ENCODE data around the gene SVIL.
"Not testable (repeated sequence)": the region's sequence is repeated elsewhere in the genome, so short reads cannot be mapped to it uniquely, and the experiment has no call there.

The SVIL gene

GRCh38 chr10:29555091-29555745 is 79.6 kb downstream of the SVIL start:
- no peak overlapping the region for H3K4me2 ChIP-seq (ENCODE audit: low read depth, low read length)
- H3K9me2 ChIP-seq (replicated peaks; ENCODE audit: insufficient read depth, low read length): 0 out of 2 replicates have a peak, but pooled peaks cover 2% of the 10 kb centered on the region
- H3K4me3 ChIP-seq (ENCODE audit: low read length): no peak overlapping the region
- H3K4me1 ChIP-seq (ENCODE audit: low read length): no peaks in the 10 kb centered on the region
- no peaks in the 10 kb centered on the region for H4K20me1 ChIP-seq (ENCODE audit: insufficient read depth, low read length)
- no peak for DNase-seq
- H3K27ac ChIP-seq (ENCODE audit: low read length): no peak overlapping the region
- no peaks in the 10 kb centered on the region for H3K9me3 ChIP-seq (replicated peaks; ENCODE audit: insufficient read depth, low read length)
- TF ChIP-seq CTCF (IDR thresholded peaks at IDR 0.05; ENCODE audit: low read length) (no peak), EZH2 (optimal IDR thresholded peaks at IDR 0.05; ENCODE audit: low read depth, low read length) (no peak), EZH2phosphoT487 (IDR thresholded peaks at IDR 0.05; ENCODE audit: low read length) (no peak)
- H3K9ac ChIP-seq (ENCODE audit: low read length): no peak overlapping the region
- no peaks in the 10 kb centered on the region for H3K36me3 ChIP-seq (replicated peaks; ENCODE audit: insufficient read depth, low read length)
- H3K27me3 ChIP-seq (replicated peaks; ENCODE audit: insufficient read depth, low read length): no peaks in the 10 kb centered on the region
- H3F3A ChIP-seq (ENCODE audit: insufficient read depth, low read length): no peaks in the 10 kb centered on the region
- no peak overlapping the region for H2AFZ ChIP-seq (ENCODE audit: low read length)
- no peaks in the 10 kb centered on the region for H3K79me2 ChIP-seq (ENCODE audit: low read length)

GRCh38 chr10:29554660-29555059 is 80.1 kb downstream of the SVIL start:
- H3K27me3 ChIP-seq (replicated peaks; ENCODE audit: insufficient read depth, low read length): no peaks in the 10 kb centered on the region
- H3K4me1 ChIP-seq (ENCODE audit: low read length): no peaks in the 10 kb centered on the region
- no peak overlapping the region for H3K27ac ChIP-seq (ENCODE audit: low read length)
- H3K4me3 ChIP-seq (ENCODE audit: low read length): no peak overlapping the region
- no peaks in the 10 kb centered on the region for H3K79me2 ChIP-seq (ENCODE audit: low read length)
- no peak for DNase-seq
- H2AFZ ChIP-seq (ENCODE audit: low read length): no peak overlapping the region
- TF ChIP-seq EZH2phosphoT487 (IDR thresholded peaks at IDR 0.05; ENCODE audit: low read length): no peak
- no peak for TF ChIP-seq CTCF (IDR thresholded peaks at IDR 0.05; ENCODE audit: low read length)
- TF ChIP-seq EZH2 (optimal IDR thresholded peaks at IDR 0.05; ENCODE audit: low read depth, low read length): no peak
- H3K9ac ChIP-seq (ENCODE audit: low read length): no peak overlapping the region
- H3K9me3 ChIP-seq (replicated peaks; ENCODE audit: insufficient read depth, low read length): no peaks in the 10 kb centered on the region
- H3F3A ChIP-seq (ENCODE audit: insufficient read depth, low read length): no peaks in the 10 kb centered on the region
- no peaks in the 10 kb centered on the region for H4K20me1 ChIP-seq (ENCODE audit: insufficient read depth, low read length)
- 0 out of 2 replicates have a peak, but pooled peaks cover 2% of the 10 kb centered on the region for H3K9me2 ChIP-seq (replicated peaks; ENCODE audit: insufficient read depth, low read length)
- no peaks in the 10 kb centered on the region for H3K36me3 ChIP-seq (replicated peaks; ENCODE audit: insufficient read depth, low read length)
- no peak overlapping the region for H3K4me2 ChIP-seq (ENCODE audit: low read depth, low read length)

- no peaks in the 10 kb centered on the region for H3K9me3 ChIP-seq (replicated peaks; ENCODE audit: insufficient read depth, low read length)
Measured at GRCh38 chr10:29553544-29554250, 81.1 kb downstream of the SVIL start.

GRCh38 chr10:29553116-29553515 is 81.7 kb downstream of the SVIL start:
- H3K9me3 ChIP-seq (replicated peaks; ENCODE audit: insufficient read depth, low read length); DNase-seq; H3K4me2 ChIP-seq (ENCODE audit: low read depth, low read length); H3K27ac ChIP-seq (ENCODE audit: low read length); H3K27me3 ChIP-seq (replicated peaks; ENCODE audit: insufficient read depth, low read length); H3K4me3 ChIP-seq (ENCODE audit: low read length); H3K9me2 ChIP-seq (replicated peaks; ENCODE audit: insufficient read depth, low read length); H3K79me2 ChIP-seq (ENCODE audit: low read length); H3K9ac ChIP-seq (ENCODE audit: low read length); H4K20me1 ChIP-seq (ENCODE audit: insufficient read depth, low read length); H2AFZ ChIP-seq (ENCODE audit: low read length); H3F3A ChIP-seq (ENCODE audit: insufficient read depth, low read length); H3K36me3 ChIP-seq (replicated peaks; ENCODE audit: insufficient read depth, low read length); H3K4me1 ChIP-seq (ENCODE audit: low read length): not testable (repeated sequence)

More at GRCh38 chr10:29553544-29554250, 81.1 kb downstream of the SVIL start:
- Histone ChIP-seq H3K4me1 (ENCODE audit: low read length) (no peaks in the 10 kb centered on the region), H2AFZ (ENCODE audit: low read length) (no peak overlapping the region), H3F3A (ENCODE audit: insufficient read depth, low read length) (no peaks in the 10 kb centered on the region), H4K20me1 (ENCODE audit: insufficient read depth, low read length) (no peaks in the 10 kb centered on the region), H3K36me3 (replicated peaks; ENCODE audit: insufficient read depth, low read length) (no peaks in the 10 kb centered on the region), H3K27ac (ENCODE audit: low read length) (no peak overlapping the region), H3K79me2 (ENCODE audit: low read length) (no peaks in the 10 kb centered on the region), H3K9me2 (replicated peaks; ENCODE audit: insufficient read depth, low read length) (no peaks in the 10 kb centered on the region), H3K27me3 (replicated peaks; ENCODE audit: insufficient read depth, low read length) (no peaks in the 10 kb centered on the region), H3K4me3 (ENCODE audit: low read length) (no peak overlapping the region), H3K4me2 (ENCODE audit: low read depth, low read length) (no peak overlapping the region), H3K9ac (ENCODE audit: low read length) (no peak overlapping the region)
- DNase-seq: no peak
- TF ChIP-seq EZH2 (optimal IDR thresholded peaks at IDR 0.05; ENCODE audit: low read depth, low read length): no peak
- no peak for TF ChIP-seq EZH2phosphoT487 (IDR thresholded peaks at IDR 0.05; ENCODE audit: low read length)
- TF ChIP-seq CTCF (IDR thresholded peaks at IDR 0.05; ENCODE audit: low read length): no peak

- not testable (repeated sequence) for H3K4me2 ChIP-seq (ENCODE audit: low read depth, low read length); H3K27me3 ChIP-seq (replicated peaks; ENCODE audit: insufficient read depth, low read length); H3F3A ChIP-seq (ENCODE audit: insufficient read depth, low read length); H4K20me1 ChIP-seq (ENCODE audit: insufficient read depth, low read length); H3K4me1 ChIP-seq (ENCODE audit: low read length); DNase-seq; H3K27ac ChIP-seq (ENCODE audit: low read length); H3K79me2 ChIP-seq (ENCODE audit: low read length); H3K4me3 ChIP-seq (ENCODE audit: low read length); H3K9ac ChIP-seq (ENCODE audit: low read length); H3K9me3 ChIP-seq (replicated peaks; ENCODE audit: insufficient read depth, low read length); H3K36me3 ChIP-seq (replicated peaks; ENCODE audit: insufficient read depth, low read length); H3K9me2 ChIP-seq (replicated peaks; ENCODE audit: insufficient read depth, low read length); H2AFZ ChIP-seq (ENCODE audit: low read length)
Measured at GRCh38 chr10:29549493-29549892, 85.3 kb downstream of the SVIL start.

Data from MM.1S (cell line).